GM21717 (cell line): ENCODE data around the gene RIC3.

ENCODE experiments used
- ATAC-seq: cut with Tn5 transposase; IDR thresholded peaks from one replicate; pipeline ENCODE4 v1.9.1; 2021; ENCODE audit warnings: mild to moderate bottlenecking, moderate library complexity; ENCODE audit not compliant: unreplicated experiment

Gene RIC3

GRCh38 chr11:8069771-8070170 lies 99.1 kb downstream of the RIC3 start:
- ATAC-seq, result no peak

GRCh38 chr11:8068605-8069221 lies 100.1 kb downstream of the RIC3 start:
- no peak for ATAC-seq

- no peak for ATAC-seq
Observed at GRCh38 chr11:8067929-8068575, 100.8 kb downstream of the RIC3 start.

- no peak for ATAC-seq
Observed at GRCh38 chr11:8067567-8067928, 101.3 kb downstream of the RIC3 start.

GRCh38 chr11:8066911-8067455 lies 101.8 kb downstream of the RIC3 start:
- ATAC-seq, result no peak

- no peak for ATAC-seq
Observed at GRCh38 chr11:8066036-8066910, 102.6 kb downstream of the RIC3 start.

- ATAC-seq, result no peak
Observed at GRCh38 chr11:8065031-8065430, 103.8 kb downstream of the RIC3 start.

GRCh38 chr11:8063324-8063723 lies 105.5 kb downstream of the RIC3 start:
- no peak for ATAC-seq

- no peak for ATAC-seq
Observed at GRCh38 chr11:8062781-8063257, 106.0 kb downstream of the RIC3 start.

- ATAC-seq, result no peak
Observed at GRCh38 chr11:8061555-8062428, 107.0 kb downstream of the RIC3 start.

GRCh38 chr11:8060801-8061554 lies 107.8 kb downstream of the RIC3 start:
- ATAC-seq, result no peak

GRCh38 chr11:8060146-8060719 lies 108.6 kb downstream of the RIC3 start:
- no peak for ATAC-seq

GRCh38 chr11:8059571-8060011 lies 109.2 kb downstream of the RIC3 start:
- ATAC-seq, result no peak

GRCh38 chr11:8059030-8059429 lies 109.8 kb downstream of the RIC3 start:
- no peak for ATAC-seq

- ATAC-seq, result no peak
Observed at GRCh38 chr11:8058216-8058615, 110.6 kb downstream of the RIC3 start.

GRCh38 chr11:8056810-8057463 lies 111.9 kb downstream of the RIC3 start:
- no peak for ATAC-seq
